Mucosa of stomach (tissue), 1 donor: ENCODE results near the gene KIF20A.

Source experiments
- H3K27me3 ChIP-seq: one replicate; pipeline ENCODE4 v1.7.0; 2013; ENCODE audit warnings: mild to moderate bottlenecking, low read length; ENCODE audit not compliant: control insufficient read depth, insufficient read depth
- H3K36me3 ChIP-seq: one replicate; pipeline ENCODE4 v1.7.0; 2013; ENCODE audit warnings: low read length; ENCODE audit not compliant: control insufficient read depth, insufficient read depth
- H3K4me1 ChIP-seq: one replicate; pipeline ENCODE4 v1.7.0; 2013; ENCODE audit warnings: mild to moderate bottlenecking, low read length; ENCODE audit not compliant: control insufficient read depth, insufficient read depth
- H3K4me3 ChIP-seq: one replicate; pipeline ENCODE4 v1.7.0; 2013; ENCODE audit warnings: low read length
- H3K9ac ChIP-seq: one replicate; pipeline ENCODE4 v1.7.0; 2013; ENCODE audit warnings: mild to moderate bottlenecking, low read length, moderate library complexity
- H3K9me3 ChIP-seq: one replicate; pipeline ENCODE4 v1.7.0; 2013; ENCODE audit warnings: mild to moderate bottlenecking, low read length, moderate library complexity; ENCODE audit not compliant: control insufficient read depth
- donor health status: Pancreatic carcinoma.

The KIF20A gene

DNA sequence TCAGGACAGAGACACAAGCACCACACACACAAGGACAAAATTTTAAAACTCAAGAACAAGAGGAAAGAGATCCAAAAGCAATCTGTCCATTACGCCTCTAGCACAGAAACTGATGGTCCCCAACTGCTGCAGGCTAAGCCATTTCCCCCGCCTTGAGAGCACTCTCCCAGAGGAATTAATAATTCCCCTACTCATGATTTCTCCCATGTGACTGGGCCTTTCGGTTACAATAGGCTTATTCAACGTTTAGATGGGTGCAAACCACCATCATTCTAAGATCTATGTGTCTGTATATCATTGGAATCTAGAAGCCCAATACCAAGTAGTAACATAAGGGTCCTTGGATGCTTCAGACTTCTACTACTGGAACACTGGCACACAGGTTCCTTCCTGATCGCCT lies 19.2 kb upstream of the KIF20A start:
- Histone ChIP-seq H3K9me3 (no peaks in the 10 kb centered on the region), H3K4me1 (no peaks in the 10 kb centered on the region), H3K9ac (no peak overlapping the region), H3K27me3 (no peaks in the 10 kb centered on the region), H3K4me3 (no peak overlapping the region), H3K36me3 (peaks cover 21% of the 10 kb centered on the region)

DNA sequence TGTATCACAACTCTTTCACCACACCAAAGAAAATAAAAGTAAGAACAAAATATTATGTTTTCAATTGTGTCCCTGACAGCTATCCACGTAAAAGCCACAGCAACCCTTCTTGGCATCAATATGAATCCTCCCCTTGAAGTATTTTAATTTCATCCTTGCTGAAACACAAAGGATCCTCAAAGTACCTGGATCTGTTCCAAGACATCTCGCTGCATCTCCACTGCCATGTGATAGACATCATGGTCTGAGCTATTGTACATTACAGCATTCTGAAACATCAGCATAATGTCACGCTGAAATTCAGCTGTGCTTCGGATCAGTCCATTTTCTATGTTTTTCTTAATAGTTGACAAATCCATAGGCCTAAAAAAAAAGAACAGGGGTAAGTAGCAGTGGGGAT lies 18.2 kb upstream of the KIF20A start:
- no peak overlapping the region for H3K4me3 ChIP-seq

DNA sequence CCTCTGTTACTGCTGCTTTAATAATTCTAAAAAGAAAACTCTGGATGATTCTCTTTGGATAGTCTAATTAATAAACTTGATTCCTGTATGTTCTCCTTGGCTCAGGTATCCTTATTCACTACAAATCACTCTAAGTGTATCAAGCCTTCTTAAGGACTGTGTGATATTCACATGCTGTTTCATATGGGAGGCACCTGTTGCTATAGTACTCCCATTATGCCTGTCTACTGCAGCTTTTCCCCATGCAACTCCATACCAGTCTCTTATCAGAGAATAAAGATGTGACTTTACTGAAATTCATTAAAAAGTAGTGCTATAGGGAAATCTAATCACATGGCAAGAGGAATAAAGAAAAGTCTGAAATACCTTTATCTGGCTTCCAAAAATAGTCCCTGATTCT lies 15.2 kb upstream of the KIF20A start:
- H3K4me3 ChIP-seq = no peak overlapping the region
- H3K9me3 ChIP-seq = no peaks in the 10 kb centered on the region
- no peaks in the 10 kb centered on the region for H3K27me3 ChIP-seq
- no peak overlapping the region for H3K9ac ChIP-seq
- peaks cover 23% of the 10 kb centered on the region for H3K36me3 ChIP-seq
- no peaks in the 10 kb centered on the region for H3K4me1 ChIP-seq

More for the DNA sequence above, 18.2 kb upstream of the KIF20A start:
- Histone ChIP-seq H3K9ac (no peak overlapping the region), H3K27me3 (no peaks in the 10 kb centered on the region), H3K9me3 (no peaks in the 10 kb centered on the region), H3K36me3 (peaks cover 25% of the 10 kb centered on the region), H3K4me1 (no peaks in the 10 kb centered on the region)

DNA sequence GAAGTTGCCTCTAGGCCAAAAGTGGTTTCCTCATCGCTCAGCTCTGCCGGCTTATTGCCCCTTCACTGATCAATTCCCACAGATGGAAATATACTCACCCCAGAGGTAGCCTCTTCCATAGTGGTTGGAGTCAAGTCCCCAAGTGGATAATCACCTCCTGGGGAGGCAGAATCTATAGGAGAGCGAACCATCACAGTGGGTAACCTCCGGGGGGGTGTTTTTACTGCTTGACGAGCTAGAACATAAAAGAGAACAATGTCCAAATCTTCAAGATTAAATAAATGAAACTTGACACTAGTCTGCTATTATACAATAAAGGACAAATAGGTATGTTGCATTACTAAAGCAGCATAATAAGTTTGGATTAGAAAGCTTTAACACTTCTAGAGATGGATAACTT lies 9.8 kb upstream of the KIF20A start:
- Histone ChIP-seq H3K4me1 (no peaks in the 10 kb centered on the region), H3K9ac (no peak overlapping the region), H3K27me3 (no peaks in the 10 kb centered on the region), H3K4me3 (no peak overlapping the region), H3K9me3 (no peaks in the 10 kb centered on the region), H3K36me3 (peaks cover 15% of the 10 kb centered on the region)

DNA sequence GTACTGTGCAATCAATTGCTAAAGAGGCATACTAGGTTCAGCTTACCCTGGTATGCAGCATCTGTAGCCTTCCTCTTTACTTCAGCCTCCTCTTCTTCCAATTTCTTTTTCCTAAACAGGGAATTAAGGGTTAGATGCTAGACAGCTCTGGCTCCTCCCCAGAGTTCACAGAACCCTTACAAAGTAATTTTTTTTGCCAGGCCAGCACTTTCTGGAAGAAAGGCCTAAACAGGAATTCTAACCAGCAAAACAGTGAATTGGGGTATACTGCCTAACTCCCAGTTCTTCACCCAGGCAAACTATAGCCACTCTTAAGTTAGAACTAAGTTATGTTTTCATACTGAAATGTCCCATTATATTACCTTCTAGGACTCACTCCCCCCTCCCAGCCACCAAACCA lies 8.6 kb upstream of the KIF20A start:
- Histone ChIP-seq H3K9ac (no peak overlapping the region), H3K9me3 (no peaks in the 10 kb centered on the region), H3K4me1 (no peaks in the 10 kb centered on the region), H3K4me3 (no peak overlapping the region), H3K36me3 (peaks cover 5% of the 10 kb centered on the region), H3K27me3 (no peaks in the 10 kb centered on the region)

DNA sequence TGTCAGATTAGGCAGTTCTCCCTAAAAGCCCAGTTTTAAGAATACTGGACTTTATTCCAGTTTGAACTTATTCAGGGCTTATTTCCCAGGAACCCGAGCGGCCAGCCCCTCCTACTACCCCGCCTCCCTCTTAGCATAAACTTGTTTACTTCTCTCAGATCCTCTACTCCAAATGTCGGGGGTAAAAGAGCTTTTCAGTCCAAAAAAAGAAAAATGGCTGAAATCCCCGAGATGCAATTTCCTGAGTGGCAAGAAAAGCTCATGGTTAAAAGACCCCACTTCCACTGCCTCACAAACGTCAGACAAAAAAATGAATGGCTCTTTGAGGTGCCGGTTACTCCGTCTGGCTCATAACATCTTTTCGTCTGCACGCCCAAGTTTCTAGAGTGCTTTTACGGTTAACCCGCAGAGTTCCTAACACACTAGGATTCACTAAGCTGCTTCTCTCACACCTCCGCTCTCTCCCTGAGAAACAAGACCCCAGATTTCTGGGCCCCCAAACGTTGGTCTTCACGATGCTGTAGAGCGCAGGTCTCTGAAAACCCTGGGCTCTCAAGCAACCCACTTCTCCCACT lies 884 bp upstream of the KIF20A start:
- Histone ChIP-seq H3K4me3 (peak overlapping the region; percentile 93), H3K9me3 (no peaks in the 10 kb centered on the region), H3K36me3 (no peaks in the 10 kb centered on the region), H3K27me3 (no peaks in the 10 kb centered on the region), H3K9ac (peak overlapping the region; percentile 73), H3K4me1 (peaks cover 12% of the 10 kb centered on the region)

DNA sequence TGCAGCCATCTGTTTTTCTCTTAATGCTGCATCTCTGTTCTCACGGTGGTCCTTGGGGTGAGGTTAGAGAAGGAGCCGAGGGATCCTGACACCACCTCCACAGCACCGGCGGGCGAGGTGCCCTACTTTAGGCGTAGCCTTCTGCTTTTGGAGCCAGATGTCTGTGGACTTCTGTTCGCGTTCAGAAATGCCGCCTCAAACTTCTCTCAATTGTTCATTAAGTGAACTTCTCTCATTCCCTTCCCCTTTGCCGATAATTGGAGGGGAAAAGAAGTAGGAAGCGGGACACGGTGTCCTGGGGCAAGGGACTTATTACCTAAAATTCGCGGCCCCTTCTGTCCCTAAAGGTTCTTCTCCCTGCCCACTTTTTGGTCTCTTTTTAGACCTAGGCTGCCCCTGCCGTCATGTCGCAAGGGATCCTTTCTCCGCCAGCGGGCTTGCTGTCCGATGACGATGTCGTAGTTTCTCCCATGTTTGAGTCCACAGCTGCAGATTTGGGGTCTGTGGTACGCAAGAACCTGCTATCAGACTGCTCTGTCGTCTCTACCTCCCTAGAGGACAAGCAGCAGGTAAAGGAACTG lies 455 bp downstream of the KIF20A start:
- Histone ChIP-seq H3K9ac (peak overlapping the region; percentile 24), H3K4me3 (peak overlapping the region; percentile 12)

DNA sequence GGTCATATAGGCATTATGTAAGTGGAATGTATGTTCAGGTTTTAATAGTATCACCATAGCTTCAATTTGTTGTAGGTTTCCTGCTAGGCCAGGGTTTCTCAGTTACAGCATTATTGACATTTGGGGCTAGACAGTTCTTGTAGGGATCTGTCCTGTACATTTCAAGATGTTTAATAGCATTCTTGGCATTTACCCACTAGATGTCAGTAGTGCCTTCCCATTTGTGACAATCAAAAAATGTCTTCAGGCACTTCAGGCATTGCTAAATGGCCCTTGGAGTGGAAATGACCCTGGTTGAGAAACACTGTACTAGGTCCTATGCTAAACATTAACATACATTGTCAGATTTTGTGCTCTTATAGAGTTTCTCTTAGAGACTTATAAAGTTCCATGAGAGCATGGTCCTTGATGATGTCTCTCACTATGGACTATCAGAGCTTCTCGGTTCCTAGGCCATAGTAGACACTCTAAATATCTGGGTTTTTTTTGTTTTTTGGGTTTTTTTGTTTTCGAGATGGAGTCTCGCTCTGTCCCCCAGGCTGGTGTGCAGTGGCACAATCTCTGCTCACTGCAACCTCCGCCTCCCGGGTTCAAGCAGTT lies 1.4 kb downstream of the KIF20A start:
- Histone ChIP-seq H3K9ac (no peak overlapping the region), H3K4me3 (no peak overlapping the region)

More for the DNA sequence above, 455 bp downstream of the KIF20A start:
- no peaks in the 10 kb centered on the region for H3K36me3 ChIP-seq
- H3K4me1 ChIP-seq = peaks cover 12% of the 10 kb centered on the region
- H3K27me3 ChIP-seq = no peaks in the 10 kb centered on the region
- H3K9me3 ChIP-seq = no peaks in the 10 kb centered on the region

DNA sequence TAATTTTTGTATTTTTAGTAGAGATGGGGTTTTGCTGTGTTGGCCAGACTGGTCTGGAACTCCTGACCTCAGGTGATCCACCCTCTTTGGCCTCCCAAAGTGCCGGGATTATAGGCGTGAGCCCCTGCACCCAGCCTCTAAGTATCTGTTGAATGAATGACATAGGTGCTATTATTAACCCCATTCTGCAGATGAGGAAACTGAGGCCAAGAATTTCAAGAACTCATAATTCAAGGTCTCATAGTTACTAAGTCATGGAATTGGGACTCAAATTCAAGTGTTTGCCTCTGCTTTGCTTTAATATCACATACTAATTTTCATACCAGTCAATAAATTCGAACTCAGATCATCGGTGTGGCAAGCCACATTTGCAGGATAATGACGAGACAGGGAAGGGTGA lies 1.9 kb downstream of the KIF20A start:
- Histone ChIP-seq H3K4me1 (peaks cover 12% of the 10 kb centered on the region), H3K9ac (no peak overlapping the region), H3K4me3 (no peak overlapping the region), H3K36me3 (no peaks in the 10 kb centered on the region), H3K9me3 (no peaks in the 10 kb centered on the region), H3K27me3 (no peaks in the 10 kb centered on the region)

More for the DNA sequence above, 1.4 kb downstream of the KIF20A start:
- Histone ChIP-seq H3K4me1 (peaks cover 12% of the 10 kb centered on the region), H3K9me3 (no peaks in the 10 kb centered on the region), H3K27me3 (no peaks in the 10 kb centered on the region), H3K36me3 (no peaks in the 10 kb centered on the region)

DNA sequence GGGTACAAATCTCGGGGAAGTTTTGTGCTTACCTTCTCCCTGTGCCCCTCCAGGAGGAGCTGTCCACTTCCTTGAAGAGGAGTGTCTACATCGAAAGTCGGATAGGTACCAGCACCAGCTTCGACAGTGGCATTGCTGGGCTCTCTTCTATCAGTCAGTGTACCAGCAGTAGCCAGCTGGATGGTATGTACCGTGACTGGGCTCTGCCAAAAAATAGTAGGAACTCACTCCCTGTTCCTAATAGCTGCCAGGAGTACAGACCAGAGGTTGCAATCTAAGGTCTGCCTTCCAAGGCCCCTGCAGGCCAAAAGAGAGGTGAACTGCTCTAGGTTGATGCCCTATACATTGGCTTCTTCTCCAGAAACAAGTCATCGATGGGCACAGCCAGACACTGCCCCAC lies 3.9 kb downstream of the KIF20A start:
- Histone ChIP-seq H3K4me1 (peaks cover 12% of the 10 kb centered on the region), H3K9me3 (no peaks in the 10 kb centered on the region), H3K36me3 (no peaks in the 10 kb centered on the region), H3K9ac (no peak overlapping the region), H3K4me3 (no peak overlapping the region), H3K27me3 (no peaks in the 10 kb centered on the region)

DNA sequence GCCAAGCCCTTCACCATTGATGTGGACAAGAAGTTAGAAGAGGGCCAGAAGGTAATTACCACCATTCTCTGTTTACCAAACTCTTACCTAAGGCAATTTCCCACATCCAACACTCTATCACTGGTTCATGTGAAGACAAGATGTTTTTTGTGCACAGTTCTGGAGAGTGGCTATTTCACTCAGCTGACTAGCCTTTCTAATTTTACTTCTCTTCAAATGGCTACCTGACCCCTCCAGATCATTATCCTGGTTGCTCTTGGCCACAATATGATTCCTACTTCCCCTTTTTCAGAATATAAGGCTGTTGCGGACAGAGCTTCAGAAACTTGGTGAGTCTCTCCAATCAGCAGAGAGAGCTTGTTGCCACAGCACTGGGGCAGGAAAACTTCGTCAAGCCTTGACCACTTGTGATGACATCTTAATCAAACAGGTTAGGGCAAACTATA lies 7.1 kb downstream of the KIF20A start:
- Histone ChIP-seq H3K9me3 (no peaks in the 10 kb centered on the region), H3K36me3 (no peaks in the 10 kb centered on the region), H3K27me3 (no peaks in the 10 kb centered on the region), H3K4me3 (no peak overlapping the region), H3K9ac (no peak overlapping the region), H3K4me1 (no peaks in the 10 kb centered on the region)

DNA sequence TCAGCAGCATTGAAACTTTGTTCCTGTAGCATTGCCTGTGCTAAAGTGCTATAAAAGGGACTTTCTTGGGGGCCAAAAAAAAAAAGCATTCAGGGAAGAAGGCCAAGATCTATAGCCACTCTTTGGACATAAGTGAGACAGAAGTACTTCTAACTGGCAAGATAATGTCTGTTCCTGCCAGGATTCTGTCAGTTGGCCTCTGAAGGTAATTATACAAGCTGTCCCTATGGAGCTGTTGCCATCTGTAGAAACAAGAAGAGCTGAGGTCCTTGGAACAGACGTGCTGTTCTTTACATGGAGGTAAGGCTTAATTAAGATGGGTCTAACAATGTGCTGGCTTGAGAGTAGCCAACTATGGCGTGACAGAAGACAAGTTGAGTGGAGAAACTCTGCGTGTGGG lies 9.7 kb downstream of the KIF20A start:
- H3K9ac ChIP-seq = no peak overlapping the region
- H3K27me3 ChIP-seq = no peaks in the 10 kb centered on the region
- H3K36me3 ChIP-seq = no peaks in the 10 kb centered on the region
- no peak overlapping the region for H3K4me3 ChIP-seq
- H3K4me1 ChIP-seq = no peaks in the 10 kb centered on the region
- H3K9me3 ChIP-seq = no peaks in the 10 kb centered on the region
